Natural killer cell (primary cell): ENCODE results near the gene ADAMTSL1. TPM values are rescaled to one million over a fixed set of nuclear protein-coding genes. Genes with fewer than 3 reads are reported as not detected.

ENCODE experiments used
- ATAC-seq, 3 donors: fragments of 150-1000 bp in 2 of 3; fragments of 200-7000 bp in 1 of 3; cut with Tn5 transposase; 1 replicate in 1 of 3; 2 replicates in 2 of 3; pipeline ENCODE4 v1.10.0; 2021; ENCODE audit warnings: mild to moderate bottlenecking in 2 of 3, moderate library complexity in 2 of 3
- DNase-seq, 2 donors: peaks; one replicate each; pipeline versions ENCODE4 v3.0.0 to v3.0.0-alpha.2; 2013 to 2021; ENCODE audit warnings: mixed read lengths in 1 of 2
- H3K27ac ChIP-seq: one replicate; pipeline ENCODE4 v1.5.1; 2013; ENCODE audit warnings: mild to moderate bottlenecking, low read length
- H3K27me3 ChIP-seq: one replicate; pipeline ENCODE4 v1.6.1; 2013; ENCODE audit warnings: low read length; ENCODE audit not compliant: control insufficient read depth, insufficient read depth
- H3K36me3 ChIP-seq: one replicate; pipeline ENCODE4 v1.6.1; 2013; ENCODE audit warnings: low read length; ENCODE audit not compliant: control insufficient read depth, insufficient read depth
- H3K4me1 ChIP-seq: one replicate; pipeline ENCODE4 v1.6.1; 2013; ENCODE audit warnings: low read length; ENCODE audit not compliant: control insufficient read depth, insufficient read depth
- H3K4me3 ChIP-seq: one replicate; pipeline ENCODE4 v1.5.1; 2013; ENCODE audit warnings: low read length
- H3K9me3 ChIP-seq: one replicate; pipeline ENCODE4 v1.6.1; 2013; ENCODE audit warnings: low read length; ENCODE audit not compliant: control insufficient read depth, insufficient read depth
- H3K27ac Mint-ChIP-seq, 2 donors: one replicate each; pipeline ENCODE4 v1.8.0; 2022; ENCODE audit warnings: mild to moderate bottlenecking in 2 of 2, mixed read lengths in 2 of 2, moderate library complexity in 1 of 2
- H3K27me3 Mint-ChIP-seq, 2 donors: one replicate each; pipeline ENCODE4 v1.8.0; 2022; ENCODE audit warnings: low read depth in 2 of 2, mixed read lengths in 2 of 2
- H3K36me3 Mint-ChIP-seq: one replicate; pipeline ENCODE4 v1.8.0; 2022; ENCODE audit warnings: mixed read lengths
- H3K4me1 Mint-ChIP-seq, 2 donors: one replicate each; pipeline ENCODE4 v1.8.0; 2022; ENCODE audit warnings: mixed read lengths in 2 of 2
- H3K4me3 Mint-ChIP-seq: one replicate; pipeline ENCODE4 v1.8.0; 2022; ENCODE audit warnings: mild to moderate bottlenecking, moderate library complexity, mixed read lengths
- H3K9me3 Mint-ChIP-seq, 2 donors: one replicate each; pipeline ENCODE4 v1.8.0; 2022; ENCODE audit warnings: mixed read lengths in 2 of 2
- CTCF ChIP-seq: fragments of 200-600 bp; IDR thresholded peaks from one replicate; pipeline ENCODE4 v1.8.0; 2022; ENCODE audit warnings: antibody characterized with exemption
- WGBS: methylation state at CpG from one replicate; pipeline ENCODE4 v1.1.7; 2013; ENCODE audit warnings: missing lambda C conversion rate; ENCODE audit not compliant: insufficient coverage; 5-methylcytosine and 5-hydroxymethylcytosine counted together
- intact Hi-C: fragments of 100-400 bp; cut with micrococcal nuclease; formaldehyde crosslinking; loops from one replicate; pipeline ENCODE4 v1.14.2; 2022
- total RNA-seq, 4 donors: library from RNA; stranded (reverse); fragments of 120-200 nt in 1 of 4; gene quantifications; one replicate each; pipeline versions ENCODE4 v1.2.3 to v1.2.4, GENCODE V29; 2013 to 2022

Gene ADAMTSL1
- total RNA-seq, 3 donors from 2014 or later (not counting 1 experiment from before 2014, with no cell fraction given): not detected

- H3K4me3 Mint-ChIP-seq: no peak overlapping the region
- ATAC-seq: no peak
- peaks cover 14 to 39% of the 10 kb centered on the region in 2 donors for H3K27me3 Mint-ChIP-seq
- no peak overlapping the region for H3K4me3 ChIP-seq
- intact Hi-C loops: no loop called here
- no peak overlapping the region for H3K27ac Mint-ChIP-seq
- no peaks in the 10 kb centered on the region for H3K36me3 ChIP-seq
- H3K4me1 ChIP-seq: no peaks in the 10 kb centered on the region
- H3K27me3 ChIP-seq: no peaks in the 10 kb centered on the region
- H3K9me3 Mint-ChIP-seq: no peaks in the 10 kb centered on the region
- H3K9me3 ChIP-seq: no peaks in the 10 kb centered on the region
- H3K4me1 Mint-ChIP-seq: no peaks in the 10 kb centered on the region
- H3K36me3 Mint-ChIP-seq: no peaks in the 10 kb centered on the region
- WGBS: 84% methylated on average over 3 of the region's 3 CpGs
- no peak for DNase-seq
- no peak overlapping the region for H3K27ac ChIP-seq
- no peak for TF ChIP-seq CTCF
These were observed 293.1 kb downstream of the ADAMTSL1 start for GRCh38 chr9:18766989-18767550.

DNA sequence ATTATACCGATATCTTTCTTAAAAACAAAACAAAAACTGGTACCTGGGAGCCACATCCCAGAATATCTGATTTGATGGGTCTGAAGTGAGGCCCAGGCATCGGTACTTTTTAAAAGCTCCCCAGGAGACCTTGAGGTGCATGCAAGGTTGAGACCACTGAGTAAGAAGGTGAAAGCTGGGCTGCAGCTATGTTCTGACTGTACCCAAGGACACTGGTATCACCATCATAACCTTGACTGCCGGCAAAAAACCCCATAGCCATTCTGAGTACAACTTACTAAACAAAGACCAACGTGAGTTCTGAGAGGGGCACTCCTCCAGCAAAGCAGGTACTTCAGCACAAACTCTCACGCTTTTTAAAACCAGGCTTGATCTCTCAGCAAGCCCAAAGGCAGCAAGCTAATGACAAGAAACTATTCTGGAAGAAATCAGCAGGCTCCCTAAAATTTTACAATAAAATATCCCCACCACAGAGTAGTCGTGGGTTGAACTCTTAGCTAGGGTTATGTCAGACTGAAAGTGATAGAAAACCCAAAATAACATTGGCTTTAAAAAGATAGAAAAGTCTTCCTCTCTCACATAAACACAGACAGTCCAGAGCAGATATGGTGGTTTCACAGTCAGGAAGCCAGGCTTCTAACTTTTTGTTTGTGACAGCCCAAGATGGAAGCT, 295.1 kb downstream of the ADAMTSL1 start:
- Histone ChIP-seq H3K27me3 (no peaks in the 10 kb centered on the region), H3K27ac (no peak overlapping the region), H3K36me3 (no peaks in the 10 kb centered on the region), H3K4me1 (no peaks in the 10 kb centered on the region), H3K4me3 (no peak overlapping the region), H3K9me3 (no peaks in the 10 kb centered on the region)
- H3K27ac Mint-ChIP-seq: no peak overlapping the region
- 72% methylated on average over 4 of the region's 6 CpGs for WGBS
- intact Hi-C loops: no loop called here
- no peak overlapping the region for H3K4me3 Mint-ChIP-seq
- no peak for ATAC-seq
- H3K9me3 Mint-ChIP-seq: no peaks in the 10 kb centered on the region
- no peak for DNase-seq
- H3K4me1 Mint-ChIP-seq: no peaks in the 10 kb centered on the region
- H3K36me3 Mint-ChIP-seq: no peaks in the 10 kb centered on the region
- H3K27me3 Mint-ChIP-seq: peaks cover 15 to 31% of the 10 kb centered on the region in 2 donors
- TF ChIP-seq CTCF: no peak

- Histone ChIP-seq H3K4me1 (no peaks in the 10 kb centered on the region), H3K27me3 (no peaks in the 10 kb centered on the region), H3K27ac (no peak overlapping the region), H3K4me3 (no peak overlapping the region), H3K36me3 (no peaks in the 10 kb centered on the region), H3K9me3 (no peaks in the 10 kb centered on the region)
- no peak overlapping the region for H3K4me3 Mint-ChIP-seq
- 82% methylated on average over 9 of the region's 10 CpGs for WGBS
- no peaks in the 10 kb centered on the region for H3K36me3 Mint-ChIP-seq
- ATAC-seq (no peak), DNase-seq (no peak)
- H3K27ac Mint-ChIP-seq: no peak overlapping the region
- intact Hi-C loops: no loop called here
- H3K27me3 Mint-ChIP-seq: peaks cover 16 to 26% of the 10 kb centered on the region in 2 donors
- no peaks in the 10 kb centered on the region for H3K4me1 Mint-ChIP-seq
- TF ChIP-seq CTCF: no peak
- H3K9me3 Mint-ChIP-seq: no peaks in the 10 kb centered on the region
These were observed 296.4 kb downstream of the ADAMTSL1 start for GRCh38 chr9:18770131-18770908.
